Head of caudate nucleus (tissue), 42 donors: Measurements from ENCODE around the gene PDE8A.

ENCODE experiments used
- DNase-seq, 42 donors: peaks; one replicate each; pipeline versions ENCODE4 v3.0.0 to v3.0.0-alpha.2; 2020 to 2021; ENCODE audit warnings: mixed read lengths in 7 of 42
- intact Hi-C: fragments of 100-400 bp; cut with DNase I; formaldehyde crosslinking; loops from one replicate; pipeline ENCODE4 v1.15.0; 2022

PDE8A gene

GRCh38 chr15:85125056-85125661 is 143.5 kb downstream of the PDE8A start:
- intact Hi-C loops: loop anchor here (10.0 kb wide), 1 partner anchor 140 kb away; the partner anchor contains the start of gene PDE8A
- peak in 2 of 42 donors; percentile 21 to 37 for DNase-seq

- intact Hi-C loops: loop anchor here (10.0 kb wide), 1 partner anchor 144 kb away; the partner anchor contains the start of gene PDE8A
- no peak for DNase-seq
Measured at GRCh38 chr15:85128621-85129020, 147.0 kb downstream of the PDE8A start.

DNA sequence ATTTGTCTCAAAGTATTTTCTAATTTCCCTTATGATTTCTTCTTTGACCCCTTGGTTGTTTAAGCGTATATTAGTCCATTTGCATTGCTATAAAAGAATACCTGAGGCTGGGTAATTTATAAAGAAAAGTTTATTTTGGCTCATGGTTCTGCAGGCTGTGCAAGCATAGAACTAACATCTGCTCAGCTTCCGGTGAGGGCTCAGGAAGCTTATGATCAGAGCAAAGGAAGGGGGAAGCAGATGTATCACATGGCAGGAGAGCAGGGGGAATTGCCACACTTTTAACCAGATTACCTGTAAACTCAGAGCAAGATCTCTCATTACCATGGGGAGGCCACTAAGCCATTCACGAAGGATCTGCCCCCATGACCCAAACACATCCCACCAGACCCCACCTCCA is 148.2 kb downstream of the PDE8A start:
- intact Hi-C loops: loop anchor here (10.0 kb wide), 1 partner anchor 145 kb away; the partner anchor contains the start of gene PDE8A
- DNase-seq: no peak

GRCh38 chr15:85131915-85132314 is 150.3 kb downstream of the PDE8A start:
- intact Hi-C loops: no loop called here
- no peak for DNase-seq

GRCh38 chr15:85133709-85134108 is 152.1 kb downstream of the PDE8A start:
- DNase-seq: no peak
- intact Hi-C loops: no loop called here

- intact Hi-C loops: no loop called here
Measured at GRCh38 chr15:85137489-85138168, 156.0 kb downstream of the PDE8A start.

GRCh38 chr15:85139391-85139790 is 157.7 kb downstream of the PDE8A start:
- intact Hi-C loops: no loop called here
- DNase-seq: no peak

More at GRCh38 chr15:85137489-85138168, 156.0 kb downstream of the PDE8A start:
- no peak for DNase-seq

GRCh38 chr15:85141726-85142125 is 160.1 kb downstream of the PDE8A start:
- no peak for DNase-seq
- intact Hi-C loops: no loop called here

DNA sequence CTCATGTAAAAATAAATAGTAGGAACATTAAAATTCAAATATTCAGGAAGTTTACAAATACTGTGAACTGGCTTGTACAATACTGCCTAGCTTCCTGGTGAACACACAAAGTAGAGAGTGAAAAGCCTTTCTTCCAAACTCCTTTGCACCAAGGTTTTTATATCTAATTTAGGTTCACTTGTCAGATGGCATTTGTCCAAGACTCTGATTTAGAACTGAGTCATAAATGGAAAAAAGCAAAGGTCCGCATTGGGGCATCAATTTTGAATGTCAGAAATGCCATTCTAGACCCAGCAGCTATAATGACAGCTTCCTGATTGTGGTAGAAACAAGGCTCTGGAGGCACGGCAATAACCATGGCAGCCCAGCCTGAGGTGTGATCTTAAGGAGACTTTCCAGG is 160.7 kb downstream of the PDE8A start:
- intact Hi-C loops: no loop called here
- no peak for DNase-seq

DNA sequence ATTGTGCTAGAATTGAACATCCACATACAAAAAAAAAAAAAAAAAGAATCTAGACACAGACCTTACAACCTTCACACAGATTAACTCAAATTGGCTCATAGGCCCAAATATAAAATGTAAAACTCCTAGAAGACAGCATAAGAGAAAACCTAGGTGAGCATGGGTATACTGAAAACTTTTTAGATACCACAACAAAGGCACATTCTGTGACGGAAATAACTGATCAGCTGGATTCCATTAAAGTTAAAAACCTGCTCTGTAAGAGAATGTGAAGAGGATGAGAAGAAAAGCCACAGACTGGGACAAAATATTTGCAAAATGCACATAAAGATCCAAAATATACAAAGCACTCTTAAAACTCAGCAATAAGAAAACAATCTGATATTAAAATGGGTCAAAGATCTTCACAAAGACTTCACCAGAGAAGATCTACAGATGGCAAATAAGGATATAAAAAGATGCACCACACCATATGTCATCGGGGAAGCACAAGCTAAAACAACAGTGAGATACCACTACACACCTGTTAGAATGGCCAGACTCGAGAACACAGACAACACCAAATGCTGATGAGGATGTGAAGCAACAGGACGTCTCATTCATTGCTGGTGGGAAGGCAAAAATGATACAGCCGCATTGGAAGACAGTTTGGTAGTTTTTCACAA is 167.9 kb downstream of the PDE8A start:
- DNase-seq: no peak
- intact Hi-C loops: no loop called here

DNA sequence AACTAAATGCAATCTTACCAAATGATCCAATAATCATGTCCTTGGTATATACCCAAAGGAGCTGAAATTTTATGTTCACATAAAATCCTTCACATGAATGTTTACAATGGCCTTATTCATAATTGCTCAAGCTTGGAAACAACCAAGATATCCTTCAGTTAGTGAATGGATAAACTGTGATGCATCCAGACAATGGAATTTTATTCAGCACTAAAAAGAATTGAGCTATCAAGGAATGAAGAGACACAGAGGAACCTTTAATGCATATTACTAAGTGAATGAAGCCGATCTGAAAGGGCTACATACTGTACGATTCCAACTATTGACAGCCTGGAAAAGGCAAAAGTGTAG is 168.4 kb downstream of the PDE8A start:
- intact Hi-C loops: no loop called here
- no peak for DNase-seq

GRCh38 chr15:85151145-85151544 is 169.5 kb downstream of the PDE8A start:
- intact Hi-C loops: no loop called here
- DNase-seq: no peak

DNA sequence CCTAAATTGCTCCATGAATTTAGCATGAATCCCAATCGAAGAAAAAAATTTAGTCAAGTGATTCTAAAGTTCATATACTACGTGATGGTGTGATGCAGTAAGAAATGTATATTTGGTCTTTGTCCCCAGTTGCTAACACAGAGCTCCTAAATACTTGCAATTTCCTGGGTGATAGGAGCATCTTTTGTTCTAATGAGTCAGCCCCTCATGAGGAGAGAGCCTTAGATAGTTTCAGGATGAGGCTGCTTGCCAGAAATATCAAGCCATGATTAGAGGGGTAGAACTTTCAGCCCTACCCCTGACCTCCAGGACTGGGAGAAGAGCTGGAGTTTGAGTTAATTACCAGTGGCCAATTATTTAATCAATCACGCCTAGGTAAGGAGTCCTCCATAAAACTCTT is 170.2 kb downstream of the PDE8A start:
- DNase-seq: no peak
- intact Hi-C loops: no loop called here

DNA sequence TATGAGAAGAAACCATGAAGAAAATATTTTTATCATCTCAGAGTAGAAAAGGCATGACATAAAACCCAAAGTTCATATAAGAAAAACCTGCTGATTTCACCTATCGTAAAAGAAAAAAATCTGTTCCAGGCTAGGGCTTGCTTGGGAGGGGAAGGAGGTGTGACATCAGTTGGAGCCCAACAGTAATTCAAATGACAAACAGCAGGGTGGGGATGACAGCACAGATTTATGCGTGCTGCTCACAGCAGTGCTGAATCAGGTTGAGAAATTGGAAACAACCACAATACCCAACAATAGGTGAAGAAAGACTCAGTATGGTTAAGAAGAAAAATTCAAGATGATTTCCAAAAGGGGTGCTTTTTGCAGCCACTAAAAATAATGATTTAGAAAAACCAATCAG is 172.4 kb downstream of the PDE8A start:
- intact Hi-C loops: no loop called here
- no peak for DNase-seq

DNA sequence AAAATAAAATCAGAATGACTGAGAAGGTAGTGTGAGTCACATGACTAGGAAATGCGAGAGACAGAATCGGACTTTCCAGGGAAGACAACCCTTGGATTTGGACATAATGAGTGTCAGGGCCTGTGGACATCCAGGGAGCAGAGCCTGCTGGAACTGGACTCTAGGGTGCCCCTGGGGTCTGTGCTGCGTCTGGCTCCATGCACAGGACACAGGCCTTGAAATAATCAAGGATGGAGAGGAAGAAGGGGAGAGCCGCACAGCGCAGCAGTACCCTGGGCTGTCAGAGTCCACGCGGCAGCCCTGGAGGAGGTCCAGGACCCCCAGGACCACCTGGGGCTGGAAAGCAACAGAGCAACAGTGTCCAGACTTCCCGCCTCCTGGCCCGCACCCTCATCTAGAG is 173.7 kb downstream of the PDE8A start:
- no peak for DNase-seq
- intact Hi-C loops: no loop called here

- no peak for DNase-seq
- intact Hi-C loops: no loop called here
Measured at GRCh38 chr15:85155857-85156256, 174.2 kb downstream of the PDE8A start.

DNA sequence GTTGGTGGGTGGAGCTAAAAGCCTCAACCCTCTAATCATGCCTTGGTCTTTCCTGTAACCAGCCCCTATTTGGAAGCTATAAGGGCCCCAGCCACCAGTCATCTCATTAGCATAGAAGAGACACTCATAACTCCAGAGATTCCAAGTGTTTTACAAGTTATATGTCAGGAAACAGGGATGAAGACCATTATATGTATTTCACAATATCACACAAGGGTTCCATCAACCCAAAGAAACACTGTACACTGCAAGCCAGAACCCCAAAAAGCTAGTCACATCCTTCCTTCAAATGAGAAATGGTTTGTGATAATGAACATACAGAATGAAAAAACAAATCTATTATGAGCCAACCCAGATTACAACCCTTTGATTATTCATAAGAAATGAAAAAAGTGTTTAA is 175.7 kb downstream of the PDE8A start:
- intact Hi-C loops: no loop called here
- DNase-seq: no peak

- intact Hi-C loops: loop anchor here (10.0 kb wide), 1 partner anchor 207 kb away; no protein-coding TSS in a partner anchor
Measured at GRCh38 chr15:85162237-85162636, 180.6 kb downstream of the PDE8A start.

DNA sequence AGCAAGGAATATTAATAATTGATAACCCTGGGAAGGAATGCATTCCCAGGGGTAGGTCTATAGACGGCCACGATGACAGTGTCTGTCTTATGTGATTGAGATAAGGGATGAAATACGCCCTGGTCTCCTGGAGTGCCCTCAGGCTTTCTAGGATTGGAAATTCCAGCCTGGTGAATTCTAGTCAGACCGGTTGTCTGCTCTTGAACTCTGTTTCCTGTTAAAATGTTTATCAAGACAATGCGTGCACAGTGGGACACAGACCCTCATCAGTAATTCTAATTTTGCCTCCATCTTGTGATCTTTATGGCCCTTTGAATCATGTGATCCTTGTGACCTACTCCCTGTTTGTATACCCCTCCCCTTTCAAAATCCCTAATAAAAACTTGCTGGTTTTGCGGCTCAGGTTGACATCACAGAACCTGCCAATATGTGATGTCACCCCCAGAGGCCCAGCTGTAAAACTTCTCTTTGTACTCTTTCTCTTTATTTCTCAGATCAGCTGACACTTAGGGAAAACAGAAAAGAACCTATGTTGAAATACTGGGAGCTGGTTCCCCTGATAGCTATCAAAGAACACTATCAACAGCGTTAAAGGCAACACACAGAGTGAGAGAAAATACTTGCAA is 183.3 kb downstream of the PDE8A start:
- no peak for DNase-seq
- intact Hi-C loops: loop anchor here (10.0 kb wide), 1 partner anchor 210 kb away; no protein-coding TSS in a partner anchor

More at GRCh38 chr15:85162237-85162636, 180.6 kb downstream of the PDE8A start:
- no peak for DNase-seq

- no peak for DNase-seq
- intact Hi-C loops: loop anchor here (10.0 kb wide), 1 partner anchor 213 kb away; no protein-coding TSS in a partner anchor
Measured at GRCh38 chr15:85167568-85167967, 185.9 kb downstream of the PDE8A start.
